ENCODE results near the gene GNG10.

DNA sequence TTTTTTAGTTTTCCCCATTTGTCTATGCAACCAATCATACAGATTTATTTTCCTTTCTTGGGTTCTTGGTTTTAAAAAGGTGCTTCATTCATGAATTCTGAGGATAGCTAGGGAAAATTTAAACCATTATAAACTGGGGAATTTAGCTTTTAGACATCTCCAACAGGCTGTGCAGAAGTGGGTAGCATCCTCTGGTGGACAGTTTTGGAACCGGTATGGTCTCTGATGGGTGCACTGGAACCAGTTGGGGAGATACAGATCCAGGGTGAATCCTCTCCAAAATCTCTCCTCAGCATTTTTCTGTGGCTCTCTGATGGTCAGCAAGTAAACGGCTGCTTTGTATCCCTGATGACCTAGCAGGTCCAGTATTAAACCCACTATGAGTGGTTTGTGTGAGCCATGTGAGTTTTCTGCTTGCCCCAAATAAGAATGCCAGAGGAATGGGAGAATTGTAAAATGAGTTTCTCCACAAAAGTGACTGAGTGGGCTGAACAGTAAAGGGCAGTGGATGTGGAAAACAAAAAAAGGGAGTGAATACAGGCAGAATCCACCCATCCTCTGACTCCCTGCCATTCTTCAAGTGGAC lies 39.4 kb upstream of the GNG10 start:
- no peak for TF ChIP-seq EZH2 (IDR thresholded peaks at IDR 0.05; ENCODE audit: low read length, missing control alignments)
- TF ChIP-seq, protein P1, sequence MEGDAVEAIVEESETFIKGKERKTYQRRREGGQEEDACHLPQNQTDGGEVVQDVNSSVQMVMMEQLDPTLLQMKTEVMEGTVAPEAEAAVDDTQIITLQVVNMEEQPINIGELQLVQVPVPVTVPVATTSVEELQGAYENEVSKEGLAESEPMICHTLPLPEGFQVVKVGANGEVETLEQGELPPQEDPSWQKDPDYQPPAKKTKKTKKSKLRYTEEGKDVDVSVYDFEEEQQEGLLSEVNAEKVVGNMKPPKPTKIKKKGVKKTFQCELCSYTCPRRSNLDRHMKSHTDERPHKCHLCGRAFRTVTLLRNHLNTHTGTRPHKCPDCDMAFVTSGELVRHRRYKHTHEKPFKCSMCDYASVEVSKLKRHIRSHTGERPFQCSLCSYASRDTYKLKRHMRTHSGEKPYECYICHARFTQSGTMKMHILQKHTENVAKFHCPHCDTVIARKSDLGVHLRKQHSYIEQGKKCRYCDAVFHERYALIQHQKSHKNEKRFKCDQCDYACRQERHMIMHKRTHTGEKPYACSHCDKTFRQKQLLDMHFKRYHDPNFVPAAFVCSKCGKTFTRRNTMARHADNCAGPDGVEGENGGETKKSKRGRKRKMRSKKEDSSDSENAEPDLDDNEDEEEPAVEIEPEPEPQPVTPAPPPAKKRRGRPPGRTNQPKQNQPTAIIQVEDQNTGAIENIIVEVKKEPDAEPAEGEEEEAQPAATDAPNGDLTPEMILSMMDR (conservative IDR thresholded peaks at IDR 0.05 in 1 of 2, IDR thresholded peaks at IDR 0.05 in 1 of 2; ENCODE audit: low read depth in 1 of 2, low read length in 2 of 2) = peak; percentile 94 to 100
